ENCODE data around the gene PSORS1C2.
"Not testable (repeated sequence)": the region's sequence is repeated elsewhere in the genome, so short reads cannot be mapped to it uniquely, and the experiment has no call there.

PSORS1C2 gene

DNA sequence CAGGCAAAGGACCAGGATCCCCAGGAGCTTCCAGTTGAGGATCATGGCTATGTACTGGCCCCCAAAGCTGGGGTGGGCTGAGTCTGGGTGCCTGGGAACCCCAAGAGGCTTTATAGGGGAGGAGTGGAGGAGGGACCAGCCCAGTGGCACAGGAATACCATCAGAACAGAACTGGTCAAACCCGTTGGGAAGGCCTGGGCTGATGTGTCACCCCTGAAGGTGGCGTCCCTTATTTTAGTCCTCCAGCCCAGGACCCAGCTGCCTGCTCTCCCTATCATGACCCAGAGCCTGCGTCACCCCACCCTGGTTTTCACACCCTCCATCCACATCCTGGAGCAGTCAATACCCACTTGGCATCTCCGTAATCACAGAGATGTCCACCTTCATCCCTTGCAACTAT, at the start of gene PSORS1C2:
PSORS1C2 (minus strand) TSS at position 85 of the 400 bp plus-strand sequence; CDS start at position 45, 40 bp downstream.
- no peak for DNase-seq (ENCODE audit: low read depth)

DNA sequence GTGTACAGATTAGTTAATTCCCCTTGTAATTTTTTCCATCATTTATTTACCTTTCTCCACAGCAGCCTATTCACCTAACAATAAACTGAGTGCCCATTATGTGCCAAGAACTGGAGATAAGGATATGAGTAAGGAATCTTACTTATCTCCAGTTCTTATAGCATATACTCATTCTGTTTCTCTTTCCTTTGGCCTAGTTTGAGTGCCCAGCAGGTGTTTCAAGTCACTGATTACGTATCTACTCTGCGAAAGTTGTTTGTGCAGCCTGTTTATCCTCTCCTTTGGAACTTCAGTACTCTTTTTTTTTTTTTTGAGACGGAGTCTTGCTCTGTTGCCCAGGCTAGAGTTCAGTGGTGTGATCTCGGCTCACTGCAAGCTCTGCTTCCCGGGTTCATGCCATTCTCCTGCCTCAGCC, 48.9 kb upstream of the PSORS1C2 start:
- no peak for DNase-seq (ENCODE audit: low read depth)

DNA sequence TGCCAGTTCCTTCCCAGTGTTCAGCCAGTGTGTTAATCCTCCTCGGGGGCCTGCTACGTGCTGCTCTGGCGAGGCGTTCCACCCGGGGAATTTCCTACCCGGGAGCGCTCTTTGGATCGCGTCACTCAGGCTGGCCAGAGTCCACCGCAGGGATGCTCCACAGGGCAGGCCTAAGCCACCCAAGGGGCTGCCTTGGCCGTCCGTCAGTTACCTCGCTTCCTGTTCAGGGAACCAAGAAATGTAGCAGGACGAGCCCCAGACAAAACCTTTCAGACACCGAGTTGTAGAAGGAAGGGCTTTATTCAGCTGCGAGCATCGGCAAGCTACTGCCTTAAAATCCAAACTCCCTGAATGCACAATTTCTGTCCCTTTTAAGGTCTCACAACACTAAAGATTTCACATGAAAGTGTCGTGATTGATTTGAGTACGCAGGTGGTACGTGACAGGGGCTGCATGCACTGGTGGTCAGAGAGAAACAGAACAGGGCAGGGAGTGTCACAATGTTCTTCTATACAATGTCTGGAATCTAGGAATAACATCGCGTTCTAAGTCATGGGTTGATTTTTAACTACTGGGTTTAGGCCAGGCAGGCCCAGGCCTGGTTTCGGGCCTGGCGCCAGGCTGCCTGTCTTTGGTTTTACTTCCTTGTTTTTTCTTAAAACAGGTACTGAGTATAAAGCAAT, 47.3 kb upstream of the PSORS1C2 start:
- DNase-seq (ENCODE audit: low read depth), result peak; percentile 50

DNA sequence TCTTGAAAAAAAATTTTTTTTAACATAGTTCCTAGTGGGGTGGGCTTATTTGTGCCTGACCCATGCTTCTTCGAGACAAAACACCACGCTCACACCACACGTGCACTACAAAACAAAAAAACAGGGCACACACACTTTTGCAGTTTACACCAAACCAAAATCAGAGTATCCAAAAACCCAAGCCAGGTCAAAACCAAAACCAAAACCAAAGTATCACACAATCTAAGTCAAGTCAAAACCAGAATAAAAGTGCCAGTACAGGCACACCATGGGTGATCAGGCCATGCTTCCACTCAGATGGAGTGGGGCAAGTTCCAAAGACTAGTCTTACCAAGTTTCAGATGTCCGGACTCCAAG, 46.8 kb upstream of the PSORS1C2 start:
- not testable (repeated sequence) for DNase-seq (ENCODE audit: low read depth)

DNA sequence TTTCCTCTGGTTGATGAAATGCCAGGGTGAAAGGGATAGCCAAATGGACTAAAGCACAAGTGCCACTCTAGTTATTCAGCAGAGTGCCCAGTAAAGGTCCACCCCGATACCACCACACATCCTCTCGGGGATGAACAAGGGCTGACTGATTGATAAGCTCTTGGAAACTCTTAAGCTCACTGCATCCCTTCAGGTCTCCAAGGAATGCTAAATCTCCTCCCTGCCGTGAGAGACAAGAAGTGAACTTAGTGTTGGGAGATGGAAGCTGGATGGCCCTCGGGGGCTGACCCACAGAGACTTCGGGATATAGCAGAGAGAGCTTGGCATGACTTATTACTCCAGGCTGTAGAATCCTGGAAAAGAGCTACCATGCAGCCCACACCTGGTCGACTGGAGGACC, 45.0 kb upstream of the PSORS1C2 start:
- not testable (repeated sequence) for DNase-seq (ENCODE audit: low read depth)

DNA sequence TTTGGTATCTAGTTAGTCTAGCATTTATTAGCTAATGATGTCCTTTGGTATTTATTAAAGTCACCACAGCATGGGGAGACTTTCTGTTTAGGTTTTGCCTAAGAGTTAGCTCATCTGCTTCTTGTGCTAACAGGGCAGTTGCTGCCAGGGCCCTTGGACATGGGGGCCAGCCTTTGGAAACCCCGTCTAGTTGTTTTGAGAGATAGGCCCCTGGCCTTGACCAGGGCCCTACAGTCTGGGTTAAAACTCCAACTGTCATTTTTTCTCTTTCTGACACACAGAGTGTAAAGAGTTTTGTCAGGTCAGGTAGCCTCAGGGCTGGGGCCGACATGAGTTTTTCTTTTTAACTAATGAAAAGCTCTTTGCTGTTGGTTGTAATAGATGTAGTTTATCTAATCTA, 44.4 kb upstream of the PSORS1C2 start:
- not testable (repeated sequence) for DNase-seq (ENCODE audit: low read depth)

DNA sequence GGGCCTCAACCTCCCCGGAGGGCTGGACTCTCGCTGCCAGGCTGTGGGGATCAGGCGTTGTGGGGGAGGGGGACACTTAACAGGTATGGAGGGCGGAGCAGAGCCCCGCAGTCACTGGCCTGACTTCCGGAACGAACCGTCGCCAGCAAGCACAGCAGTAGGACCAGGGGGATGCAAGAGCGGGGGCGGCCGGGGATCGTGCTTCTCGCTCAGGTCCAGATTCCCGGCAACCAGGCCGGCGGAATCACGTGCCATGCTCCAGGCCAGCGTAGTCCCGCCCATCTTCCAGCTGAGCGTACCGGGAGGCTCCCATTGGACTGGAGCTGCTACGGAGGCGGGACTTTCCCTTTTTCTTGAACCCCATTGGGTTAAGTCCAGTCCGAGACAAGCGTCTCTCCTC, 41.6 kb upstream of the PSORS1C2 start:
- DNase-seq (ENCODE audit: low read depth), result peak; percentile 78

DNA sequence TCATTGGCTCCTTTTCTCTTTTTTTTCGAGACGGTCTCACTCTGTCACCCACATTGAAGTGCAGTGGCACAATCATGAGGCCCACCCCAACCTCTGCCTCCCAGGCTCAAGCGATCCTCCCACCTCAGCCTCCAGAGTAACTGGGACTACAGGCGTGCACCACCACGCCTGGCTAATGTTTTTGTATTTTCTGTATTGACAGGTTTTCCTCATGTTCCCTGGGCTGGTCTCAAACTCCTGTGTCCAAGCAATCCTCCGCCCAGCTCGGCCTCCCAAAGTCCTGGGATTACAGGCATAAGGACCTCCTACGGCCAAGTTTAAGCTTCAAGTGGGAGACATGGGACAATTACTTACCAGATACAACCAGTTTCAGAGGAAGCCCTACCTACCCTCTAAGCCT, 41.0 kb upstream of the PSORS1C2 start:
- no peak for DNase-seq (ENCODE audit: low read depth)

DNA sequence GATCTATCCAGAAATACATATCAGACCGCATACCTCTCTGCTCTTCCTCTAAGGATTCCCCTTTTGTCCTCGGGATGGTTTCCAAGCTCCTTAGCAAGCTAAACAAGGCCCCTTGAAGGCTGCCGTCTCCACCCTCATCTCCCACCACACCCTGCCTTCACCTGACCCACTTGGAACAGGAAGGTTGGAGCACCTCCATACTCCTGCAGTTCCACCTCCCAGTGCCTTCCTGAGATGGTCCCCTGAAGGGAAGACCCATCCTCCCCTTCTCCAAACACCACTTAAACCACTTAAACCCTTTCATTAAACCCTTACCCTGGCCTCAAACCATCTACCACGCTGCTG, 40.1 kb upstream of the PSORS1C2 start:
- DNase-seq (ENCODE audit: low read depth), result no peak

DNA sequence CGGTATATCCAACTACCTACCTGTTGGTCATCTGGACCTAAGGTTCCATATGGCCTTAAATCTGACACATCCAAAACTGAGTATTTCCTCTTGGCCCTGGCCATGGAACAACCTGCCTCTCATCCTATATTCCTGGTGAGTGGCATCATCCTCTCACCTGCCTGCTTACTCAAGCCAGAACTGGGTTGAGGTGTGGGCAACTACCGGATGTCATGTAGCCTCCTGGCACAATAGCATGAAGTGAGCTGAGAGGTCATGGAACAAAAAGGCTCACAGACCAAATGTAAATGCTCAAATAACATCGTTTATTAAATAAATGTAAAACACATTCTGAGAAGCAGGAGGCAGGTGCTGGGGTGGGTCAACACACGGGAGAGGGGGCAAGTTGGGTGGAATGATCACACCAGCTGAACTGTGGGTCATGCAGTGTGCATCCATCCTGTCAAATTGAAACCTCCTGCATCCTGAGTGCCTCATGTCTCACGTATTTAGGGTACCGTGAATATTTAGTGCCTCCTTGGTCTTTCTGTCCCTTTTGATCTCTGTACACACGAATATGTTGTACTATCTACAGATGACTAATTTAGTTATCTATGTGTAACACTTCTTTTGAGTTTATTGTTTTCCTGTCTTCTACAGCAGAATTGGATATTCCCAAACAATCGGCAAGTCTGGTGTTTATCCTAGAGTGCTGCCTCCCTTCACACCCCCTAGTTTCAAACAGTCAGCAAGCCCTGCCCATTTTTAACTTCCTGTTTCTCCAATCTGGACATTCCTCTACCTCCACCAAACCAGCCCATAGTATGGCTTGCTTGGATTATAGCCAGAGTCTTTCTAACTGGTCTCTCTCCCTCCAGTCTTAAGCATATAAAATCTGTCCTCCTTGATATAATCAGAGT, 39.5 kb upstream of the PSORS1C2 start:
- DNase-seq (ENCODE audit: low read depth), result no peak

DNA sequence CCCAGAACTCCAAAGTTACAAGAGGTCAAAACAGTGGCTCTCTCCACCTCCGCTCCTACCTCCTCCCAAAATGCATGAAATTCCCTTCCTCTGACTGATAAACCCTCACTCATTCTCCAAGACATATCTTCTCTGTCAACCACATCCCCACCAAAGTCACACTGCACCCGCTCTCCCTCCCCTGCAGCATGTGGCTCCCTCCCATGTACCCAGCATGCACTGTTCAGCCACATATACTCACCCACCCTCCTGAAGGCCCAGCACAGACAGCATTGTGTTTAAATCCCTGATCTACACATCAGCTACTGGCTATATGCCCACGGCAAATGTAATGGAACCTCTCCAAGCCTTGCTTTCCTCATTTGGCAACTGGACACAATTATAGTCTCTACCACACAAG, 37.1 kb upstream of the PSORS1C2 start:
- no peak for DNase-seq (ENCODE audit: low read depth)

DNA sequence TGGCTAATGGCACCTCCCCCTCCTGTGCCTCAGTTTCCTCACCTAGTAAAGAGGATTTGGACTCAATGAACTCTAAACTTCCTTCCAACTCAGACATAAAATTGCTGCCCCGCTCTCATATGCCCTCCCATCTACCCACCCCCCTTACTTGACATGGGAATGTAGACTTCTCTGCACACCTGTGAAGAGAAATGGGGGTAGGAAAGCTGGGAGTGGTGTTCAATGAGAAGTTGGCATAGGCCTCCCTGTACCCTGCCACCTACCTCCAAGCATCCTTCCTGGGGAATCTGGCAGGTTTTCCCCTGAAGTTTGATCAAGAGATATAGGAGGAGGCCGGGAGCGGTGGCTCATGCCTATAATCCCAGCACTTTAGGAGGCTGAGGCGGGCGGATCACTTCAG, 35.5 kb upstream of the PSORS1C2 start:
- no peak for DNase-seq (ENCODE audit: low read depth)

DNA sequence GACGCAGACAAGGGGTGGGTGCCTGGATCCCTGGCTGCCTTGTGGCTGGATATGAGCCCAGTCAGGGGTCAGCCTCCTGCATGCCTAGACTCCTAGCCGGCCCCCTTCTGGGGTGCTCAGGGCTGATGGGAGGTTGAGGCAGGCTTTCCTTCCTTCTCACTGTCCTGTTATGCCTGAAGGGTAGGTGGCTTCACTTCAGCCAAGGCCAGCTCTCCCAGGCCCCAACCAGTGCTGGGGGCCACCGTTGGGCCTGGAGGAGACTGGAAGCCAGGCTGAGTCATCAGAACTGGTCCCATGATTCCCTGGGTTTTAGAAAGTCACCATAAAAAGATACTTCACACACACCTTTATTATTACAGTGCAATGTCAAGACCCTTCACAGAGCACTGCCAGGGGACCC, 34.5 kb upstream of the PSORS1C2 start:
- DNase-seq (ENCODE audit: low read depth), result no peak

DNA sequence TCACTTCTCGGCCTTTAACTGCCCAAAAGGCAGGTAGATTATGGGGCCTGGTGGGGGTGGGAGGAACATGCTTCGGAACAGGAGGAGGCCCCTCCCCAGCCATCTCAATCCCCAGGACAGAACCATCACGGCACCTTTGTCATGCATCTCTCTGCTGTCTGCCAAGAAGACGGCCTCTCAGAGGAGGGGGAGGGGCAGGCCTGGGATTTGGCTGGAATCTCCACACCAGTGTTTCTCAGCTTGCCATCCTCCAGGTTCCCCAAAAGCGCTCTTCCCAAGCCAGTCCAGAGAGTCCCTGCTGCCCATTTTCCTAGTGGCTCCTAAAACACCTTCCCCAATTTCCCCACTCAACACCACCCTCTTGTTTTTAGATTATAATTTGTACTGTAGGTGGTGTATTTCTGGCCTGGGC, 34.1 kb upstream of the PSORS1C2 start:
- no peak for DNase-seq (ENCODE audit: low read depth)

DNA sequence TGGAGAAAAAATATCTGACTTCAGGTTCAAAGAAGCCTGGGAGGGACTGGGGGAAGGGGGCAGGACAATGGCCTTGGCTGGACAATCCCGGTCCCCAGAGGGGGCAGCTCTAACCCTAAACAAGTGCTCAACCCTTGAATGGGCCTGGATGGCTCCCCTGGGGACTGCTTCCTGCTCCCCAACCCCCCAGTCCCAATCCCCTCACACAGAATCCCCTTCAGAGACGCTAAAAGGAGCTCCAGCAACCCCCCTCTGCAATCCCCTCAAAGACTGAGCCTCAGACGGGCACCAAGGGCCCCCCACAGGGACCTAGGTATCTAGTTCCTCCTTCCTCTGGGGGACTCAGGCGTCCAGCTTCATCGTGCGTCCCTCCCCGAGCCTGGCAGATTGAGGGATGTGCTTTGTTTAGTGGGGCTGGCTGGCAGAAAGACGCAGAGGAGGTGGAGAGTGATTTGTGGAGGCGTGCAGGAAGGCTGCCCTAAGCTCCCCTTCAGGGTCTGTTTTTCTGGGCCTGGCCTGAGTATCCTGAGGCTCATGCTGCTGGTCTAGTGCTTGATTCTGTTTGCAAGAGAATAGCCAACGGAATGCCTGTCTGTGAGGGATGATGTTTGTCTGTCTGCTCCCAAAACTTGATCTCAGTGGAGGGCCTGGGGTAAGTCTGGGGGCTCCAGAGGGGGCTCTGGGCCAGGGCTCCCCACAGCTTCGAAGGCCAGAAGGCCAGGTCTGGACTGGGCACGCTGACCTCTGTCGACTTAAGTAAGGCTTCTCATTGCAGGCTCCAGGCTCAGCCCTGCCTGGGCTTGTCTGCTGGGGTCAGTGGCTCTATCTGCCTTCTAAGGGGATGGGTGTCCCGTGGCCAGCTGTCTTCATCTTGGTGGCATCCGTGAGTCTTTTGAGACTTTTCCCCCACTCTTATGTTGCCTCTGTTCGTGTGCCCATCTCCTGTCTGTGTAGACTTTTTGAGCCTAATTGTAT, 33.4 kb upstream of the PSORS1C2 start:
- no peak for DNase-seq (ENCODE audit: low read depth)

DNA sequence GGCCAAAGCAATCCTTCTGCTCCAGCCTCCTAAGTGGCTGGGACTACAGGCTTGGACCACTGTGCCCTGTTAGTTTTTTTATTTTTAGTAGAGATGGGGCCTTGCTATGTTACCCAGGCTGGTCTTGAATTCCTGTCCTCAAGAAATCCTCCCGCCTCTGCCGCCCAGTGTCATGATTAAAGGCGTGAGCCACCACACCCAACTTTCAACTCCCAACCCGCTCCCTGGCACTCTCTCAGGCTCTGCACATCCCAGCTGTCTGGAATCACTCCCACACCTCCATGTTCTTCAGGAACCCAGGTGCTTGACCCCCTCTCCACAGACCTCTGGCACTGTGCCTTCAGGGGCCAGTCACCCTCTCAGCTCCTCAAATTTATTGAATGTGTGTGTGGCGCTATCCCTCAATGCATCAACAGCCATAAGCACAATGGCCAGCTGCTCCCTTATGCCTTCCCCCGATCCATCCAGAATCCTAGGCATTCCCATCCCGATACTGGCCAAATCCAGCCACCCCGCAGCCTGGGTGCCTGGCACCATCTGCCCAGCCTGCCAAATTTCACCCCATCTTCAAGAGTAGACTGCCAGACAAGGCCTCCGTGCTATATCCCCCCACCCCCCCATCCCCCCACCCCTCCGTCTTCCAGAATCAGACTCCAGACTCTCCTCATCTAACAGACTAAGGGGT, 32.3 kb upstream of the PSORS1C2 start:
- DNase-seq (ENCODE audit: low read depth), result no peak

DNA sequence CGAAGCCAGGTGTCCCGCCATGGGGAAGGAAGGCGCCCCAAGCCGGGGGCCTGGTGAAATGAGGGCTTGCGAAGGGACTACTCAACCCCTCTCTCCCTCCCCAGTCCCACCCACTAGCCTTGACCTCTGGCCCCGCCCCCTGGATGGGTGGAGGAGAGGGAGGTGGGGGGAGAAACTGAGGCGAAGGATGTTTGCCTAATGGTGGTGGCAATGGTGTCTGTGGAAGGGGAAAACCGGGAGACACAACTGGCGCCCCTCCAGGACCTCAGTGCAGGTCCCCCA, 31.7 kb upstream of the PSORS1C2 start, which contains the start of gene POU5F1:
POU5F1 (minus strand) TSS at position 83 of the 282 bp plus-strand sequence; CDS start at position 21, 62 bp downstream.
- no peak for DNase-seq (ENCODE audit: low read depth)

DNA sequence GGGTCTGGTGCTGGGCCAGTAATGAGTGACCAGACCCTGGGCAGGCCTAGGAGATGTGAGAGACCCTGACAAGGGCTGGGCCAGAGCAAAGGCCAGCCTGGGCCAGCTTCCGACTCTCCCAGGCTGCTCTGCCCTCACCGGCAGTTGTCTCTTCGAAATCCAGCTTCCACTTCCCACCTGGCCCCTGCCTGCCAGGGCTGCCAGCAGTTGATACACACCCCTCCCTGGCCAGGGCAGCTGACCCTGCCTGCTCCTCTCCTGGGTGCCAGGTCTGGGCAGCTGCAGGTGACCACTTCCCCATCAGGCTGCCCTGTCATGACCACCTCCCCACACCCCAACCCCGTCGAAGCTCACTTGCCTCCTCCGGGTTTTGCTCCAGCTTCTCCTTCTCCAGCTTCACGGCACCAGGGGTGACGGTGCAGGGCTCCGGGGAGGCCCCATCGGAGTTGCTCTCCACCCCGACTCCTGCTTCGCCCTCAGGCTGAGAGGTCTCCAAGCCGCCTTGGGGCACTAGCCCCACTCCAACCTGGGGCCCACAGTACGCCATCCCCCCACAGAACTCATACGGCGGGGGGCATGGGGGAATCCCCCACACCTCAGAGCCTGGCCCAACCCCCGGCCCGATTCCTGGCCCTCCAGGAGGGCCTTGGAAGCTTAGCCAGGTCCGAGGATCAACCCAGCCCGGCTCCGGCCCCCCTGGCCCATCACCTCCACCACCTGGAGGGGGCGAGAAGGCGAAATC, 31.2 kb upstream of the PSORS1C2 start:
- not testable (repeated sequence) for DNase-seq (ENCODE audit: low read depth)

DNA sequence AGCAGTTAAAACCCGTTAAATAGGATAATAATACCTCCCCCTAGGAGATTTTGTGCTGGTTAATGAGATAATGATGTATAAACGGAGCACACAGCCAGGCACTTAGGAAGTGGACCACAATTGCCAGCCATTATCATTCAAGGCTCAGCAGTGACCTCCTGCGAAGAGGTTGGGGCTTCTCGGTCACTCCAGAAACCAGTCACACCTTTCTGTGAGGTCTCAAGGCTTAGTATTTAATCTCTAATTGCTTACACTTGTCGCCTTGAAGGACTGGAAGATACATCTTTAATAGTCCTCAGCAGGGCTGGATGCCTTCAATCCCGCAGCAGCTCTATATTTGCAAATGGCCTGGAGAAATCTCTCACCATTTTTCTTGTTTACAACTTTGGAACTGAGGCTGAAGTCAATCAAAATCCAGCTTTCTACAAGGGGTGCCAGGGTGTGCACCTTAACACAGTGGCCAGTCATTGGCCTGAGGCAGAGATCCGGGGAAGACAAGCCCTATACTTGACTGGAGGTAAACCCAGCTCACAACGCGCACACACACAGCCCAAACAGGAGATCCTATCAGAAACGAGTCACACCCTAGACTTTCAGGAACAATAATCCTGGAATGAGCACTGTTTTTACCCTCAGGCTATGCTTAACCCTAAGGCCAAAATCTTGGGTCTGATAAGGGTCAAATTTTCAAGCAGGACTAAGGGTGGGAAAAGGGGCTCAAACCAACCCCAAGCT, 30.4 kb upstream of the PSORS1C2 start:
- no peak for DNase-seq (ENCODE audit: low read depth)

DNA sequence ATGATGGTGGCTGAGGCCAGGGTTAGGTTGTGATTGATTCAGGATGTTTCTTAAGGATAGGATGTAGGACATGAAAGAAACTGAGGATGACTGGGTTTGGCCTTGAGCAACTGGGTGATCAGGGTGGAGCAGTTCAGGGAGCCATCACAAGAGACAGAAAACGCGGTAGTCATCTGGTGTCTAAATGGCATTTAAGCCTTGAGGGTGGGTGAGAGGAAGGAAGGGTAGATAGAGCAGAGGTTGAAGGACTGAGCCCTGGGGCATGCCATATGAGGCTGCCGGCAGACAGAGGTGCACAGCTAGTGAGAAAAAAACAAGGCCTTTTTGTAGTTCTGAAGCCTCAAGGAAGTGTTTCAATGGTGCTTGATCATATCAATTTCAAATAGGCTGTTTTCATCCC, 29.7 kb upstream of the PSORS1C2 start:
- DNase-seq (ENCODE audit: low read depth), result no peak
